ENCODE results near the gene USP17L29.
"Not testable (repeated sequence)": the region's sequence is repeated elsewhere in the genome, so short reads cannot be mapped to it uniquely, and the experiment has no call there.

The USP17L29 gene

GRCh38 chr4:9353338-9353737 is at the start of gene USP17L29:
USP17L29 (plus strand) TSS chr4:9353638; CDS start chr4:9353638, 0 bp downstream.
- POLR2A ChIA-PET; CTCF ChIA-PET; DNase-seq (ENCODE audit: extremely low spot score): not testable (repeated sequence)

- CTCF ChIA-PET; DNase-seq (ENCODE audit: extremely low spot score); POLR2A ChIA-PET: not testable (repeated sequence)
Observed at GRCh38 chr4:9324191-9324590, 29.2 kb upstream of the USP17L29 start.

GRCh38 chr4:9324865-9325264 is 28.6 kb upstream of the USP17L29 start, which contains the start of gene USP17L24:
USP17L24 (plus strand) TSS chr4:9325165; CDS start chr4:9325165, 0 bp downstream.
- POLR2A ChIA-PET, CTCF ChIA-PET: not testable (repeated sequence)

GRCh38 chr4:9329611-9330010 is 23.8 kb upstream of the USP17L29 start, which contains the start of gene USP17L25:
USP17L25 (plus strand) TSS chr4:9329911; CDS start chr4:9329911, 0 bp downstream.
- CTCF ChIA-PET; DNase-seq (ENCODE audit: extremely low spot score); POLR2A ChIA-PET: not testable (repeated sequence)

More at GRCh38 chr4:9324865-9325264, 28.6 kb upstream of the USP17L29 start, which contains the start of gene USP17L24:
- DNase-seq (ENCODE audit: extremely low spot score), result not testable (repeated sequence)

- CTCF ChIA-PET; DNase-seq (ENCODE audit: extremely low spot score); POLR2A ChIA-PET: not testable (repeated sequence)
Observed at GRCh38 chr4:9334358-9334757, 19.1 kb upstream of the USP17L29 start, which contains the start of gene USP17L26. USP17L26 (plus strand) TSS chr4:9334658; CDS start chr4:9334658, 0 bp downstream.

GRCh38 chr4:9339103-9339502 is 14.3 kb upstream of the USP17L29 start, which contains the start of gene USP17L5:
USP17L5 (plus strand) TSS chr4:9339403; CDS start chr4:9339403, 0 bp downstream.
- POLR2A ChIA-PET; DNase-seq (ENCODE audit: extremely low spot score); CTCF ChIA-PET: not testable (repeated sequence)

GRCh38 chr4:9343848-9344247 is 9.6 kb upstream of the USP17L29 start, which contains the start of gene USP17L27:
USP17L27 (plus strand) TSS chr4:9344148; CDS start chr4:9344148, 0 bp downstream.
- POLR2A ChIA-PET; CTCF ChIA-PET; DNase-seq (ENCODE audit: extremely low spot score): not testable (repeated sequence)

- CTCF ChIA-PET; DNase-seq (ENCODE audit: extremely low spot score); POLR2A ChIA-PET: not testable (repeated sequence)
Observed at GRCh38 chr4:9348593-9348992, 4.8 kb upstream of the USP17L29 start, which contains the start of gene USP17L28. USP17L28 (plus strand) TSS chr4:9348893; CDS start chr4:9348893, 0 bp downstream.

GRCh38 chr4:9350866-9351265 is 2.6 kb upstream of the USP17L29 start:
- DNase-seq (ENCODE audit: extremely low spot score); POLR2A ChIA-PET; CTCF ChIA-PET: not testable (repeated sequence)

GRCh38 chr4:9362829-9363228 is 9.4 kb downstream of the USP17L29 start, which contains the start of gene USP17L30:
USP17L30 (plus strand) TSS chr4:9363129; CDS start chr4:9363129, 0 bp downstream.
- POLR2A ChIA-PET; CTCF ChIA-PET; DNase-seq (ENCODE audit: extremely low spot score): not testable (repeated sequence)

GRCh38 chr4:9379881-9380280 is 26.4 kb downstream of the USP17L29 start:
- DNase-seq (ENCODE audit: extremely low spot score); POLR2A ChIA-PET; CTCF ChIA-PET: not testable (repeated sequence)

GRCh38 chr4:9381012-9381534 is 27.6 kb downstream of the USP17L29 start:
- CTCF ChIA-PET, POLR2A ChIA-PET: not testable (repeated sequence)
- DNase-seq (ENCODE audit: extremely low spot score), result peak; percentile 27

- POLR2A ChIA-PET, result no interaction called here
- DNase-seq (ENCODE audit: extremely low spot score), result no peak
- TF ChIP-seq NFRKB (IDR thresholded peaks at IDR 0.05) (no peak), LEF1 (IDR thresholded peaks at IDR 0.05; ENCODE audit: borderline replicate concordance) (no peak), ZNF384 (IDR thresholded peaks at IDR 0.05) (no peak), CTBP1 (IDR thresholded peaks at IDR 0.05; ENCODE audit: borderline replicate concordance) (no peak), L3MBTL2 (conservative IDR thresholded peaks at IDR 0.05) (no peak), ELF4 (IDR thresholded peaks at IDR 0.05) (no peak), BHLHE40 (IDR thresholded peaks at IDR 0.05; ENCODE audit: borderline replicate concordance) (no peak), FOXA1 (IDR thresholded peaks at IDR 0.05) (no peak)
- CTCF ChIA-PET, result no interaction called here
Observed at GRCh38 chr4:9384126-9384525, 30.7 kb downstream of the USP17L29 start.

GRCh38 chr4:9389001-9389400 is 35.6 kb downstream of the USP17L29 start:
- CTCF ChIA-PET; DNase-seq (ENCODE audit: extremely low spot score); POLR2A ChIA-PET: not testable (repeated sequence)
